Gastroesophageal sphincter (tissue), 4 donors: ENCODE data around the gene KRTAP5-3. TPM values are rescaled to one million over a fixed set of nuclear protein-coding genes. Genes with fewer than 3 reads are reported as not detected.

Experiments used
- ATAC-seq: fragments of 150-250 bp; one replicate; pipeline ENCODE4 v1.9.1; 2016; ENCODE audit warnings: mild to moderate bottlenecking, moderate library complexity
- H3K27ac ChIP-seq, 4 donors: fragments of 200-600 bp; sonication (generic) in 3 of 4; 1 replicate in 3 of 4; 2 replicates in 1 of 4; pipeline ENCODE4 v1.5.1; 2016 to 2019
- H3K27me3 ChIP-seq: fragments of 200-600 bp; sonication (generic); one replicate; pipeline ENCODE4 v1.5.1; 2019
- H3K36me3 ChIP-seq, 2 donors: fragments of 200-600 bp; sonication (generic); one replicate each; pipeline ENCODE4 v1.5.1; 2019; ENCODE audit warnings: control low read depth in 1 of 2
- H3K4me1 ChIP-seq, 3 donors: fragments of 200-600 bp; sonication (generic); 1 replicate in 2 of 3; 2 replicates in 1 of 3; pipeline ENCODE4 v1.5.1; 2016 to 2019; ENCODE audit warnings: control low read depth in 2 of 3
- H3K4me3 ChIP-seq, 2 donors: fragments of 200-600 bp; sonication (generic); one replicate each; pipeline ENCODE4 v1.5.1; 2019; ENCODE audit warnings: mild to moderate bottlenecking in 1 of 2, moderate library complexity in 1 of 2
- H3K9me3 ChIP-seq, 3 donors: fragments of 200-600 bp; sonication (generic); one replicate each; pipeline ENCODE4 v1.5.1; 2017 to 2019; ENCODE audit warnings: control low read depth in 2 of 3
- EP300 ChIP-seq: sonication (generic); formaldehyde crosslinking; IDR thresholded peaks from one replicate; pipeline ENCODE4 v1.6.1; 2017; ENCODE audit warnings: antibody characterized with exemption, mild to moderate bottlenecking
- POLR2A ChIP-seq, 2 donors: fragments of 450-650 bp; IDR thresholded peaks; one replicate each; pipeline ENCODE4 v1.6.1; 2017; ENCODE audit warnings: antibody characterized with exemption in 2 of 2, mild to moderate bottlenecking in 2 of 2, moderate library complexity in 1 of 2
- POLR2AphosphoS5 ChIP-seq: sonication (generic); formaldehyde crosslinking; IDR thresholded peaks from one replicate; pipeline ENCODE4 v1.6.1; 2017; ENCODE audit warnings: antibody characterized with exemption
- WGBS, 2 donors: methylation state at CpG; one replicate each; pipeline ENCODE4 v1.1.5; 2018; ENCODE audit warnings: low coverage in 1 of 2; 5-methylcytosine and 5-hydroxymethylcytosine counted together
- total RNA-seq, 4 donors: library from RNA; depleted of rRNA; stranded (reverse); fragments of >200 nt; gene quantifications; one replicate each; pipeline ENCODE4 v1.1.0, GENCODE V29; 2016
- TF ChIP-seq, protein P1 (sequence below), 4 experiments: fragments of 200-600 bp in 2 of 4; fragments of 450-650 bp in 2 of 4; sonication (generic) in 1 of 4; IDR thresholded peaks; one replicate each; pipeline ENCODE4 v1.5.1; 2017 to 2019; ENCODE audit warnings: antibody characterized with exemption in 4 of 4, mild to moderate bottlenecking in 2 of 4, moderate library complexity in 2 of 4

KRTAP5-3 gene
- total RNA-seq, 4 donors from 2014 or later, result not detected

DNA sequence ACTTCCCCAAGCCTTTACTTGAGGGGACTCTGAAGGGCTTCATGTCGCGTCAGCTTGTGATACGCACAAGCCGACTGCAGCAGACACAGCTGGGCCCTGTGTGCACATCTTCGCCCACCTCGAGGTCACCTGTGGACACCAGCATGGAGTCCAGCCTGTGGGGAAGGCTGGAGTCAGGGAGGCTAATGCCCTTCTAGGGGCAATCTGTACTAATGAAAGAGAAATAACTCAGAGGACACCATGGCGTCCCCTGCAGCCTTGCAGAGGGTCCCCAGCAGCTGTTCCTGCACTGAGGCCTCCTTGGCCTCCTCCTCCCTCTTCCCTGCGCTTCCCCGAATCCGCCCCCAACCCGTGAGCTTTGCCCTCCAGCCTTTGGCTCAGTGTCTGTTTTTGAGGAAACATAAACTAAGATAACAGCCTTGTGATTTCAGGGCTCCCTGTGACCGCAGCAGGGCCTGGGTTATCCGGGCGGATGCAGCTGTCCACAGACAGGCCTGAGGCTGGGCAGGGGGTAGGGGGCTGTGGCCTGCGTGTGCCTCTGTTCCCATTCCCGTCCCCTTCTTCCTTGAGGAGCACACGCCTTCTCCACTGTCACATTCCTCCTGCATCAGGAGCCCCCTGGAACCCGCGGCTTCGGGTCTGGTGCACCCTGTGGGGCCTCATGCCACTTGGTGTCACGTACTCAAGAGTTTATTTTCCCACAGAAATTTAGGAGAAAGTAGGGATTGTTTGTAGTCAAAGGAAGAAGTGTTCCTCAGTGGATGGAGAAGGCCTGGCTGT is 46.3 kb upstream of the KRTAP5-3 start:
- Histone ChIP-seq H3K27me3 (peaks cover 34% of the 10 kb centered on the region), H3K36me3 (no peaks in the 10 kb centered on the region), H3K9me3 (no peaks in the 10 kb centered on the region), H3K4me3 (no peak overlapping the region), H3K4me1 (peaks cover 0 to 6% (median 0%) of the 10 kb centered on the region in 3 donors), H3K27ac (no peak overlapping the region)
- WGBS, 2 donors, result 70% methylated on average over 14 of the region's 21 CpGs; no CpG with 5 or more reads in 1 of the 2 donors
- TF ChIP-seq POLR2AphosphoS5 (no peak), POLR2A (IDR thresholded peaks at IDR 0.05) (no peak), EP300 (no peak)
- TF ChIP-seq, protein P1, sequence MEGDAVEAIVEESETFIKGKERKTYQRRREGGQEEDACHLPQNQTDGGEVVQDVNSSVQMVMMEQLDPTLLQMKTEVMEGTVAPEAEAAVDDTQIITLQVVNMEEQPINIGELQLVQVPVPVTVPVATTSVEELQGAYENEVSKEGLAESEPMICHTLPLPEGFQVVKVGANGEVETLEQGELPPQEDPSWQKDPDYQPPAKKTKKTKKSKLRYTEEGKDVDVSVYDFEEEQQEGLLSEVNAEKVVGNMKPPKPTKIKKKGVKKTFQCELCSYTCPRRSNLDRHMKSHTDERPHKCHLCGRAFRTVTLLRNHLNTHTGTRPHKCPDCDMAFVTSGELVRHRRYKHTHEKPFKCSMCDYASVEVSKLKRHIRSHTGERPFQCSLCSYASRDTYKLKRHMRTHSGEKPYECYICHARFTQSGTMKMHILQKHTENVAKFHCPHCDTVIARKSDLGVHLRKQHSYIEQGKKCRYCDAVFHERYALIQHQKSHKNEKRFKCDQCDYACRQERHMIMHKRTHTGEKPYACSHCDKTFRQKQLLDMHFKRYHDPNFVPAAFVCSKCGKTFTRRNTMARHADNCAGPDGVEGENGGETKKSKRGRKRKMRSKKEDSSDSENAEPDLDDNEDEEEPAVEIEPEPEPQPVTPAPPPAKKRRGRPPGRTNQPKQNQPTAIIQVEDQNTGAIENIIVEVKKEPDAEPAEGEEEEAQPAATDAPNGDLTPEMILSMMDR (IDR thresholded peaks at IDR 0.05), result no peak
- no peak for ATAC-seq

DNA sequence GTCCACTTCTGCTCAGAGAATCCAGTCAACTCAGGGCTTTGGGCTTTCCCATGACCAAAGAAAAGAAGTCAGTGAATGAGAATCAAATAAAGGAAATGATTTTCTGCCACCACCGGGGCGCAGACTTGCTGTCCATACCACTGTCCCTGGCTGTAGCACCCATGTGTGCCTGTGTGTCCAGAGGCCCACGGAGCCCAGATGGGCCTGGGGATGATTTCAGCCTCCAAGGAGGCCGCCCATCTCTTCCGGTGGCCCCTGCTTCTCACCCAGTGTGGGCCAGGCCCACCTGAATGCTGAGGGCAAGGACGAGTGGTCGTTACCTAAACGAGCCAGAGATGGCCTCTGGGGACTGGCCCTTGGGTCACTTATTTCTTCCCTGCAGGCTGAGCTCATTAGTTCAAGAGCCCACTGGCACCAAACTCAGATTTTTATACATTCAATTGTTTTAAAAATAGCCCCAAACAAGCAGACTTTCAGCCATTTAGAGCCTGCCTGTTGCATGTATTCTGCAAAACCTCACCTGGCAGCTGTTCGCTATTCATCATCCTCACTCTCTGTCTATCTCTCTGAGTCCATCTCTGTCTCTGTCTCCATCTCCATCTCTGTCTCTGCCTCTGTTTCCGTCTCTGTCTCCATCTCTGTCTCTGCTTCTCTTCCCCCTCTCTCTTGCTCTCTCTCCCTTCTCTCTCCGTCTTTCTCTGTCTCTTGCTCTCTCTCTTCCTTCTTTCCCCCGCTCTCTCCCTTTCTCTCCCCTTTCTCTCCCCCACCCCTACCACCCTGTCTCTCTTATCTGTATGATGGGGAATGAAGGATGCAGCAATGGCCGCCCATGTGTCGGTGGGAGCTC is 45.5 kb upstream of the KRTAP5-3 start:
- H3K36me3 ChIP-seq, result no peaks in the 10 kb centered on the region
- H3K4me3 ChIP-seq, result no peak overlapping the region
- TF ChIP-seq POLR2AphosphoS5, result no peak
- TF ChIP-seq, protein P1 (IDR thresholded peaks at IDR 0.05), result no peak
- no peak for TF ChIP-seq EP300
- TF ChIP-seq POLR2A (IDR thresholded peaks at IDR 0.05), result no peak
- ATAC-seq, result no peak
- no peaks in the 10 kb centered on the region for H3K9me3 ChIP-seq
- peaks cover 0 to 6% (median 0%) of the 10 kb centered on the region in 3 donors for H3K4me1 ChIP-seq
- no peak overlapping the region for H3K27ac ChIP-seq
- peaks cover 30% of the 10 kb centered on the region for H3K27me3 ChIP-seq
- 85% methylated on average over 2 to 8 of the region's 14 CpGs for WGBS, 2 donors

DNA sequence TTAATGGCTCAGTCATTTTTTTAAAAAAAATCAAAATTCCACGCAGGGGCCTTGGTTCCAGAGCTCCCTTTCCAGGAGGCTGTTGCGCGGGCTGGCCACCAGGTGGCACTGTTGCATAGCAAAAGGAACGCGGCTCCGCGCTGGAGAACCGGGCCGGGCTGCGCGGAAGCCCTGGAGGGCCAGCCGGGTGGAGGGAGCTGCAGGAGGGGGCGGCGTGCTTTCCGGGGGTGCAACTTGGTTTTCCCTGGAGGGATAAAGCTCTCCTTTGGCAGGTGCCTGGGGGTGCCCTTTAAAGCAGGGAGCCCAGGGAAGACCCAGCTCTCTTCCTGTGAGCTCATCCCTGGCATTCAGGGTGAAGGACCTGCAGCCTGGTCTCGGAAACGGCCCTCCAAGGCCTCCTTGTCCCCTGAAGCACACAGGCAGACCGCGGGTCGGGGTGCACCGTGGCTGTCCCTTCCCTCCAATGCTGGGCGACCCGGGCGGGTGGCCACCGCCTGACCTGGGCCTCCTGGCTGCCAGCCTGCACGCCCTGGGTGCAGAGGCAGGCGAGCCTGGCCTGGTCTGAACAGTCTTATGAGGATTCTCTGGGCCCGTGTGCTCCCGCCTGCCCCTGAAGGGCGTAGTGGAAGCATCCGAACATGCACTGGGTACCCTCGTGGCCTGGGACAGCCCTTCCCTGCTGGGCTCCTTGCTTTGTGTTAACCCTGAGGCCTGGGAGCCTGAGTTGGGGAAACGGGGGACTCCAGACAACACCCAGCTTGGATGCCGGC is 44.7 kb upstream of the KRTAP5-3 start:
- WGBS, 2 donors, result 0% methylated on average over 4 of the region's 34 CpGs; no CpG with 5 or more reads in 1 of the 2 donors
- peaks cover 30% of the 10 kb centered on the region for H3K27me3 ChIP-seq
- TF ChIP-seq POLR2A (IDR thresholded peaks at IDR 0.05), result no peak
- TF ChIP-seq, protein P1 (IDR thresholded peaks at IDR 0.05), result peak in 3 of 4 experiments; percentile 95 to 98 (median 96)
- H3K9me3 ChIP-seq, result no peaks in the 10 kb centered on the region
- H3K27ac ChIP-seq, result no peak overlapping the region
- H3K4me1 ChIP-seq, result peaks cover 0 to 6% (median 0%) of the 10 kb centered on the region in 3 donors
- H3K4me3 ChIP-seq, result no peak overlapping the region
- no peaks in the 10 kb centered on the region for H3K36me3 ChIP-seq
- peak; percentile 89 for ATAC-seq

DNA sequence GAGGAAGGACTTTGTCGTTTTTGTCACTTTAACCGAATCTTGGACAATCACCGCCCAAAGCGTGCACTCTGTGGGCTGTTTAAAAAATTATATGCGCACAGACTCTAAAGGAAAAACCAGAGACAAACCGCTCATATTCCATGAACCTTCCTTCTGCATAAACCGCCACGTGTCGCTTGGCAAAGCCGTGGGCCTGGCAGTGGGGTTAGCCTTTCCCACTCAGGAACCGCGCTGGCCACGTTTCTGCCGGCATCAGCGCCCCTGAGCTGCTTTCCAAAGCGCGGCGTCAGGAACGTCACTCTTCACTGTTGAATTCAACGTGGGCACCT is 44.1 kb upstream of the KRTAP5-3 start:
- H3K9me3 ChIP-seq, result no peaks in the 10 kb centered on the region
- H3K36me3 ChIP-seq, result no peaks in the 10 kb centered on the region
- H3K27ac ChIP-seq, result no peak overlapping the region
- peaks cover 0 to 6% (median 0%) of the 10 kb centered on the region in 3 donors for H3K4me1 ChIP-seq
- H3K27me3 ChIP-seq, result peaks cover 30% of the 10 kb centered on the region
- WGBS, 2 donors, result 51% methylated on average over 19 of the region's 20 CpGs; no CpG with 5 or more reads in 1 of the 2 donors
- no peak overlapping the region for H3K4me3 ChIP-seq
- no peak for ATAC-seq
- TF ChIP-seq, protein P1 (IDR thresholded peaks at IDR 0.05), result no peak
- TF ChIP-seq POLR2AphosphoS5 (no peak), POLR2A (IDR thresholded peaks at IDR 0.05) (no peak), EP300 (no peak)
